CD14-positive monocyte (primary cell): ENCODE data around the gene PLPPR3. TPM values are rescaled to one million over a fixed set of nuclear protein-coding genes. Genes with fewer than 3 reads are reported as not detected.

Source experiments
- DNase-seq, 3 donors: peaks; one replicate each; pipeline ENCODE4 v3.0.0-alpha.2; 2011 to 2022
- H2AFZ ChIP-seq: 2 replicates; pipeline ENCODE4 v1.6.0; 2012; ENCODE audit warnings: mild to moderate bottlenecking, low read depth, low read length, inconsistent platforms; ENCODE audit not compliant: insufficient read depth, poor library complexity, severe bottlenecking
- H3K27ac ChIP-seq, 2 donors: 1 replicate in 1 of 2; 2 replicates in 1 of 2; pipeline ENCODE4 v1.5.1; 2012 to 2013; ENCODE audit warnings: low read length in 2 of 2, control low read depth in 1 of 2, inconsistent platforms in 1 of 2, low read depth in 1 of 2, mild to moderate bottlenecking in 1 of 2
- H3K27me3 ChIP-seq, 2 donors: one replicate each; pipeline versions ENCODE4 v1.6.0 to v1.6.1; 2011 to 2013; ENCODE audit warnings: low read length in 2 of 2; ENCODE audit not compliant: control insufficient read depth in 2 of 2, insufficient read depth in 2 of 2
- H3K36me3 ChIP-seq, 2 donors: replicated peaks in 1 of 2; 1 replicate in 1 of 2; 2 replicates in 1 of 2; pipeline versions ENCODE4 v1.5.1 to v1.6.1; 2012 to 2013; ENCODE audit warnings: low read length in 2 of 2, control low read depth in 1 of 2, inconsistent platforms in 1 of 2, mild to moderate bottlenecking in 1 of 2; ENCODE audit not compliant: insufficient read depth in 2 of 2, control insufficient read depth in 1 of 2
- H3K4me1 ChIP-seq, 2 donors: 1 replicate in 1 of 2; 2 replicates in 1 of 2; pipeline versions ENCODE4 v1.5.1 to v1.6.1; 2012 to 2013; ENCODE audit warnings: low read length in 2 of 2, control low read depth in 1 of 2, inconsistent platforms in 1 of 2, mild to moderate bottlenecking in 1 of 2, moderate library complexity in 1 of 2; ENCODE audit not compliant: insufficient read depth in 2 of 2, control insufficient read depth in 1 of 2
- H3K4me2 ChIP-seq: replicated peaks from 2 replicates; pipeline ENCODE3; 2012; ENCODE audit warnings: low read length, moderate library complexity, mild to moderate bottlenecking; ENCODE audit not compliant: poor library complexity, severe bottlenecking; ENCODE audit errors: extremely low read depth
- H3K4me3 ChIP-seq, 3 experiments: fragments of 200-600 bp in 1 of 3; sonication (generic) in 1 of 3; replicated peaks in 1 of 3; 1 replicate in 2 of 3; 2 replicates in 1 of 3; pipeline ENCODE4 v1.5.1; 2011 to 2013; ENCODE audit warnings: low read length in 3 of 3, mild to moderate bottlenecking in 3 of 3, control low read depth in 2 of 3, low read depth in 2 of 3, inconsistent platforms in 1 of 3, moderate library complexity in 1 of 3
- H3K79me2 ChIP-seq: 2 replicates; pipeline ENCODE4 v1.6.0; 2012; ENCODE audit warnings: mild to moderate bottlenecking, control low read depth, inconsistent platforms, low read length, moderate library complexity; ENCODE audit not compliant: insufficient read depth
- H3K9ac ChIP-seq: 2 replicates; pipeline ENCODE4 v1.6.0; 2017; ENCODE audit warnings: low read length, mild to moderate bottlenecking; ENCODE audit not compliant: insufficient read depth, poor library complexity, severe bottlenecking
- H3K9me3 ChIP-seq, 2 donors: replicated peaks in 1 of 2; 1 replicate in 1 of 2; 2 replicates in 1 of 2; pipeline versions ENCODE4 v1.5.1 to v1.6.1; 2012 to 2013; ENCODE audit warnings: low read length in 2 of 2, control low read depth in 1 of 2; ENCODE audit not compliant: control insufficient read depth in 1 of 2, insufficient read depth in 1 of 2
- H4K20me1 ChIP-seq: 2 replicates; pipeline ENCODE4 v1.6.0; 2012; ENCODE audit warnings: mild to moderate bottlenecking, low read length, control low read depth, moderate library complexity; ENCODE audit not compliant: insufficient read depth
- H3K27ac Mint-ChIP-seq, 7 donors: one replicate each; pipeline ENCODE4 v1.8.0; 2020; ENCODE audit warnings: mild to moderate bottlenecking in 7 of 7, mixed read lengths in 7 of 7, moderate library complexity in 6 of 7, inconsistent platforms in 2 of 7
- H3K27me3 Mint-ChIP-seq, 3 donors: one replicate each; pipeline ENCODE4 v1.8.0; 2021 to 2022; ENCODE audit warnings: low read depth in 3 of 3, mild to moderate bottlenecking in 3 of 3, mixed read lengths in 3 of 3, moderate library complexity in 3 of 3, inconsistent platforms in 1 of 3
- H3K36me3 Mint-ChIP-seq, 2 donors: one replicate each; pipeline ENCODE4 v1.8.0; 2020; ENCODE audit warnings: mixed read lengths in 2 of 2, inconsistent platforms in 1 of 2, mild to moderate bottlenecking in 1 of 2
- H3K4me1 Mint-ChIP-seq: one replicate; pipeline ENCODE4 v1.8.0; 2020; ENCODE audit warnings: mild to moderate bottlenecking, mixed read lengths
- H3K4me3 Mint-ChIP-seq, 2 donors: one replicate each; pipeline ENCODE4 v1.8.0; 2020; ENCODE audit warnings: mild to moderate bottlenecking in 2 of 2, mixed read lengths in 2 of 2, moderate library complexity in 1 of 2
- H3K9me3 Mint-ChIP-seq, 7 donors: one replicate each; pipeline ENCODE4 v1.8.0; 2020 to 2022; ENCODE audit warnings: mixed read lengths in 7 of 7, mild to moderate bottlenecking in 6 of 7, moderate library complexity in 6 of 7, inconsistent platforms in 2 of 7
- CTCF ChIP-seq: fragments of 200-600 bp; IDR thresholded peaks from one replicate; pipeline ENCODE4 v1.8.0; 2022; ENCODE audit warnings: antibody characterized with exemption, mild to moderate bottlenecking
- WGBS: methylation state at CpG from one replicate; pipeline ENCODE4 v1.1.5; 2013; ENCODE audit warnings: missing lambda C conversion rate; ENCODE audit not compliant: insufficient coverage; 5-methylcytosine and 5-hydroxymethylcytosine counted together
- intact Hi-C, 2 donors: fragments of 100-400 bp; cut with micrococcal nuclease; formaldehyde crosslinking; loops; one replicate each; pipeline versions ENCODE4 v1.15.0 to v1.15.1; 2023
- polyA plus RNA-seq, 3 donors: library from polyadenylated mRNA; depleted of rRNA in 1 of 3; unstranded in 2 of 3; stranded (reverse) in 1 of 3; fragments of 300-500 nt in 2 of 3; fragments of >200 nt in 1 of 3; fragmentation: Illumina TruSeq in 2 of 3; gene quantifications; 1 replicate in 2 of 3; 2 replicates in 1 of 3; pipeline ENCODE4 v1.2.3, GENCODE V29; 2012 to 2021

The PLPPR3 gene
- polyA plus RNA-seq, 3 donors = 1.2 TPM; not detected in 2

GRCh38 chr19:813219-814151 lies 8.3 kb downstream of the PLPPR3 start:
- Histone ChIP-seq H3K9ac (no peak overlapping the region), H3K27me3 (no peaks in the 10 kb centered on the region), H3K4me1 (no peaks in the 10 kb centered on the region), H3K79me2 (peaks cover 30% of the 10 kb centered on the region), H2AFZ (no peak overlapping the region), H4K20me1 (peaks cover 45% of the 10 kb centered on the region), H3K27ac (no peak overlapping the region), H3K9me3 (no peaks in the 10 kb centered on the region), H3K4me2 (no peak overlapping the region), H3K4me3 (no peak overlapping the region), H3K36me3 (peaks cover 35 to 36% of the 10 kb centered on the region in 2 donors)
- no peak for TF ChIP-seq CTCF
- Mint-ChIP-seq H3K9me3 (peaks cover 0 to 11% (median 0%) of the 10 kb centered on the region in 7 donors), H3K4me1 (peaks cover 1% of the 10 kb centered on the region), H3K27me3 (no peaks in the 10 kb centered on the region), H3K36me3 (peaks cover 24 to 47% of the 10 kb centered on the region in 2 donors), H3K27ac (no peak overlapping the region), H3K4me3 (no peak overlapping the region)
- intact Hi-C loops = no loop called here
- no peak for DNase-seq
- WGBS = 97% methylated on average over 70 of the region's 87 CpGs

GRCh38 chr19:812747-813218 lies 9.0 kb downstream of the PLPPR3 start:
- no peaks in the 10 kb centered on the region for H3K4me1 ChIP-seq
- peaks cover 37% of the 10 kb centered on the region for H3K79me2 ChIP-seq
- 97% methylated on average over 64 of the region's 72 CpGs for WGBS

More at GRCh38 chr19:812747-813218, 9.0 kb downstream of the PLPPR3 start:
- Mint-ChIP-seq H3K9me3 (peaks cover 0 to 11% (median 0%) of the 10 kb centered on the region in 7 donors), H3K27ac (no peak overlapping the region), H3K4me3 (no peak overlapping the region), H3K27me3 (no peaks in the 10 kb centered on the region), H3K36me3 (peaks cover 27 to 52% of the 10 kb centered on the region in 2 donors), H3K4me1 (peaks cover 1% of the 10 kb centered on the region)
- H3K9ac ChIP-seq = no peak overlapping the region
- no peaks in the 10 kb centered on the region for H3K9me3 ChIP-seq
- no peak overlapping the region for H3K4me2 ChIP-seq
- H4K20me1 ChIP-seq = peaks cover 52% of the 10 kb centered on the region
- H2AFZ ChIP-seq = no peak overlapping the region
- H3K4me3 ChIP-seq = no peak overlapping the region
- no peaks in the 10 kb centered on the region for H3K27me3 ChIP-seq
- H3K27ac ChIP-seq = no peak overlapping the region
- peaks cover 42 to 43% of the 10 kb centered on the region in 2 donors for H3K36me3 ChIP-seq
- intact Hi-C loops = no loop called here
- no peak for DNase-seq
- no peak for TF ChIP-seq CTCF
